Epithelial cell of umbilical artery (primary cell): ENCODE data around the gene RAD51D. TPM values are rescaled to one million over a fixed set of nuclear protein-coding genes. Genes with fewer than 3 reads are reported as not detected.

Experiments
- total RNA-seq: library from RNA; depleted of rRNA; stranded (reverse); fragments of >200 nt; gene quantifications from 2 replicates; pipeline ENCODE4 v1.2.3, GENCODE V29; 2014

The RAD51D gene
- 10.3 and 12.0 TPM in 2 replicates for total RNA-seq

DNA sequence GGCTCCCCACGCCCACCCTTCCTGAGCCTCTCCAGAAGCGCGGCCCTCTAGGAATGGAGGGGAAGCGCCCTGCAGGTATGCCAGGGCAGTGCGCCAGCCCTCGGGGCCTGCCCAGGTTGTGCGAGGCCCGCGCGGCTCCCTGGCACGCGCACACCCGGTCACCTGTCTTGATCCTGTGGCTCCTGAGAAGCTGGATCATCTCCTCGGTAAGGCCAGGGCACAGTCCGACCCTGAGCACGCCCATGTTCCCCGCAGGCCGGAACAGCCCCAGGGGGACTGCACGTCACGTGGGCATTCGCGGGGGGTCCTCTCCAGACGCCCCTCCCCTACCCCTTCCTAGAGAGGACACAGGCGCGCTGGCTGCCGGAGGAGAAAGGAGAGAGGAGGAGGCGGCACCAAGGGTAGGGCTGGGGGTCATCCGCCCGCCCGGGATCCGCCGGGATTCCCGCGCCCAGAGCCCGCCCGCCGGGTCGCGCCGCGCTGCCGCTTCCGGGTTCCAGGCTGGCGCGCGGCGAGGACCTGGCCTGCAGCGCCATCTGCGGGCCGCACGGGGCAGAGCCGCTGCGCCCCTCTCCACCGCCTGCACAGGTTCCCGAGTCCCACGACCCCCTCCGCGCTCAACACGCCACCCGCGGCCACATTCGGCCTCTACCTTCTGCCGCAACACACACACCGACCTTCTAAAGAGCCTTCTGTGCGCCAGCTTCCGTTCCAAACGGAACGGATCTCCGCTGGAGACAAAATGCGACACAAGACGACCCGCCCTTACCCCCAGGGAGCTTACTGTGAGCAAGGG lies at the start of gene RAD51D:
Gene RAD51D, minus strand, starts transcription at position 491 of the 796 bp plus-strand sequence. Its CDS starts 247 bp downstream, at position 244.

DNA sequence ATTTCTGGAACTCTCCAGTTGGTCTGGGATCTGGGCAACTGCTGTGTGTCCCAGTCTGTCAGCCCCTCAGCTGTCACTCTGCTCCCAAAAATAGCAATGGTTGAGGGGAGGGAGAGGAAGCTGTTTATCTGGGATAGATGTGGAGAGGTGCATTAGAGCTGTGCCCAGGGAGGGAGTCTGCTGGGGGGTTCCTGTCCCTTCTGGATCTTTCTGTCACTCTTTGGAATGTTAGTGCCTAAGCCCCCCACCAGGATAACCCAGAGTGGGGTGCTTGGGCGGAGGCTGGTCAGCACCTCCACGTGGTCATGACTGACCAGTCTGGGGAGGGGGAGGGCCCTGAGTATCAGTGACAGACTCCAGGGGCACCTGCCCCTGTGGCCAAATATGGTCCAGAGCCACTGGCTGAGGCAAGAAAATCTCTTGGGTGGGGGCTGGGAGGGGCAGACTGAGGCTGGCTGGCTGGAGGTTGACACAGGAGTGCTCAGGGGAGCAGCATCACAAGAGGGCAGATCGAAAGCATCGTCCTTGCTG lies 27.8 kb upstream of the RAD51D start, which contains the start of gene UNC45B:
Gene UNC45B, plus strand, starts transcription at position 443 of the 531 bp plus-strand sequence. CDS start 447 bp downstream, outside the sequence.

GRCh38 chr17:35141681-35142466 lies 22.2 kb upstream of the RAD51D start, which contains the start of gene NLE1:
TSS of gene NLE1 (minus strand) at chr17:35142303. CDS start at chr17:35142275, 28 bp downstream.

DNA sequence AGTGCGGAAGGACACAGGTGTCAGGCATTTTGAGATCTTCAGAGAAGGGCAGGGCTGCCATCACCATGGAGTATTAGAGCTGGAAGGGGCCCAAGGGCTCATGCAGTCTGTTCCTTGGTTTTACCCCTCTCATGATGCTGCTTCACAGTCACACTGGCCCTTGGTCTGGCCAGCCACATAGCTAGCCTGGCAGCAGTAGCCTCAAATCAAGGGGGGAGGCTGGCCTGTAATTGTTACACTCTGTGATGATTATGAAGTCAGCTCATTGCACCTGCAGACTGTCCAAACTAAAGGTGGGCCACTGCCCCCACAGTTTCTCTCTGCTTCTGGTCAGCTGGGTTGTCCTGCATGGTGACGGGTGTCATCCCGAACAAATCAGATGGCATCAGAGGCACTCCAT lies 1.7 kb upstream of the RAD51D start, which contains the start of gene FNDC8:
Gene FNDC8, plus strand, starts transcription at position 301 of the 400 bp plus-strand sequence. Its CDS starts 79 bp downstream, at position 380.

DNA sequence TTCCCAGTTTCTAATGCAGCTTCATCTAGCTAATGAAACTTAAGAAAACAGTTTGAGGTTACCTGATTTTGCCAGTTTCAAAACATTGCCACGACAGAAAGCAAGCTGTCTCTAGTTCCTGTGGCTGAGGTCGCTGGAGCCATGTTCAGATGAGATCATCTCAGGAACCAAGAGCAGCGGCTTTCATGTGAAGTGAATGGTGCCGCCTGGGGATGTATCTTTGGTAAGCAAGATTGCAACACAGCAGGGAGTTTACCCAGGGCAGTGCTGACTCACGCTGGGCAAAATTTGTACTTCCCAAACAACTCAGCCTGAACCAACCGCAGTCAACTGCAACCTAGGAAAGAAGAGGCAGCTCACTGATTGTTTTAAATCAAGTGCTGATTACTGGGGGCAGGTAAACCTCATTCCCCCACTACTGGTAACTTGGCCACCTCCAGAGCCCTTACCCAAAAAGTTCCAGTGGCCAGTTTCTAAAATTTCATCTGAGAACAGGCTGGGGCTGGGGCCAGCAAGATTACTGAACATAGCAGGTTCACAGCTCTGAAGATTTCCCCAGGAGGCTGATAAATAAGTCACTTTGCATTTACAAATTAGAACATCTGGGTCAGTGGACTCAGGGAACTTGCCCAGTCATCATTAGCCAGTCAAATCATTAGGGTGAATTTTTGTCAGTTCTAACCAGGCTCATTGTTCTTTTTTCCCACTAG lies 56.0 kb downstream of the RAD51D start, which contains the start of gene RFFL:
Gene RFFL, minus strand, starts transcription at position 194 of the 710 bp plus-strand sequence. CDS start 37,154 bp downstream, outside the sequence.

Other genes starting within 250 kb of the RAD51D start
- 0.32 TPM in 1 of 2 replicates, not detected in the other for gene CCT6B, start 158.4 kb downstream of the RAD51D start, total RNA-seq
- 16.9 and 19.8 TPM in 2 replicates for gene ZNF830, start 158.3 kb downstream of the RAD51D start, total RNA-seq
- 31.2 and 46.7 TPM in 2 replicates for gene LIG3, start 139.3 kb downstream of the RAD51D start, total RNA-seq
- gene RFFL, start 56.2 kb downstream of the RAD51D start, total RNA-seq: 2.6 and 4.7 TPM in 2 replicates
- not detected in 2 replicates for gene FNDC8, start 1.8 kb upstream of the RAD51D start, total RNA-seq
- gene NLE1, start 22.4 kb upstream of the RAD51D start, total RNA-seq: 24.2 and 35.4 TPM in 2 replicates
- not detected in 2 replicates for gene UNC45B, start 28.0 kb upstream of the RAD51D start, total RNA-seq
- gene SLC35G3, start 74.5 kb upstream of the RAD51D start, total RNA-seq: not detected in 2 replicates
- gene SLFN5, start 123.2 kb upstream of the RAD51D start, total RNA-seq: 27.6 and 91.5 TPM in 2 replicates